Activated CD4-positive, alpha-beta T cell treated with anti-CD3 and anti-CD28 coated beads, Interleukin-2, Interleukin-4, amounts not matched to agents 100 ng/mL and 50 ng/mL, durations not matched to agents 16 hours and 8 hours (primary cell): ENCODE results near the gene NDUFAF8.

ENCODE experiments used
- DNase-seq: peaks from one replicate; pipeline ENCODE4 v3.0.0-alpha.2; 2020; ENCODE audit warnings: low spot score

NDUFAF8 gene

DNA sequence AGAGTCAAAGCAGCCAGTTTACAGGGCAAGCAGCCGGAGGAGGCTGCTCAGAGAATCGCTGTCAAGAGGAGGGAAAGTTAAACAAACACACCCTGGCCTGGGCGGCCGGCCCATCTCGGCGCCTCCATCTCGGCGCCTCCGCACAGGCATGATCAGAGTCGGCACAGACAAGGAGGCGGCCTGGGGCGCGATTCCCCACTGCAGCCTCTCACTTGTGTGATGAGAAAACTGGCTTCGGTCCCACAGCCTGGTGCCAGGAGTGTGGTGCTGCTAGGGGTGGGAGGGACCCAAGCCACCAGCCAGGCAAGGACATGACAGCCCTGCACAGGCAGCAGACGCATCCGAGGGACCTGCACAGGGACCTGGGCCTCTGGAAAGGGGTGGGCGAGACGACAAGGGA lies 38.3 kb downstream of the NDUFAF8 start:
- no peak for DNase-seq

DNA sequence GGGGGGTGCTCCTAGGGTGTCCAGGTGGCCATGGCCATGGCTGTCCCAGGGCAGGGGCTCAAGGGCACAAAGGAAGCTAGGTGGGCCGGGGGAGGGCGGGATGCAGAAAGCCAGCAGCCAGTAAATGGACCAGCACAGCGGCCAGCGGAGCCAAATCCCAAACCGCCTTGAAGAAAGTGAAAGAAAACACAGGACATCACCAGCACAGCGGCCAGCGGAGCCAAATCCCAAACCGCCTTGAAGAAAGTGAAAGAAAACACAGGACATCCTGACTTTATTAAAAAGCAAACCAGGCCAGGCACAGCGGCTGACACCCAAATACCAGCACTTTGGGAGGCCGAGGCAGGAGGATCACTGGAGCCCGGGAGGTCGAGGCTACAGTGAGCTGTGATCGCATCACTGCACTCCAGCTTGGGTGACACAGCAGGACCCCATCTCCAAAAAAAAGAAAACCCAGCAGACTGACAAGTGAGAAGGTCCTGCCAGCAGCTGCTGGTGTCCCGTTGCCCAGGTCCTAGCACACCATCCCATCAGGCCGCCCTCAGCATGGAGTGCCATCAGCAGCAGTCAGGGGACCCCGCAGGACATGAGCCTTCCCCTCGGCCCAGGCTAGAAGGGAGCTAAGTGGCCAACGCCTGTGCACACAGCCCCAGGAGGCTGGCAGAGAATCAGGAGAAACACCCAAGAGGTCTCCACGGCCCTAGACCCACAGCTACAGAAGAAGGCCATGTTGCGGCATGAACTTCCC lies 39.0 kb downstream of the NDUFAF8 start:
- no peak for DNase-seq

- no peak for DNase-seq
Measured at GRCh38 chr17:81278831-81279230, 39.7 kb downstream of the NDUFAF8 start.

DNA sequence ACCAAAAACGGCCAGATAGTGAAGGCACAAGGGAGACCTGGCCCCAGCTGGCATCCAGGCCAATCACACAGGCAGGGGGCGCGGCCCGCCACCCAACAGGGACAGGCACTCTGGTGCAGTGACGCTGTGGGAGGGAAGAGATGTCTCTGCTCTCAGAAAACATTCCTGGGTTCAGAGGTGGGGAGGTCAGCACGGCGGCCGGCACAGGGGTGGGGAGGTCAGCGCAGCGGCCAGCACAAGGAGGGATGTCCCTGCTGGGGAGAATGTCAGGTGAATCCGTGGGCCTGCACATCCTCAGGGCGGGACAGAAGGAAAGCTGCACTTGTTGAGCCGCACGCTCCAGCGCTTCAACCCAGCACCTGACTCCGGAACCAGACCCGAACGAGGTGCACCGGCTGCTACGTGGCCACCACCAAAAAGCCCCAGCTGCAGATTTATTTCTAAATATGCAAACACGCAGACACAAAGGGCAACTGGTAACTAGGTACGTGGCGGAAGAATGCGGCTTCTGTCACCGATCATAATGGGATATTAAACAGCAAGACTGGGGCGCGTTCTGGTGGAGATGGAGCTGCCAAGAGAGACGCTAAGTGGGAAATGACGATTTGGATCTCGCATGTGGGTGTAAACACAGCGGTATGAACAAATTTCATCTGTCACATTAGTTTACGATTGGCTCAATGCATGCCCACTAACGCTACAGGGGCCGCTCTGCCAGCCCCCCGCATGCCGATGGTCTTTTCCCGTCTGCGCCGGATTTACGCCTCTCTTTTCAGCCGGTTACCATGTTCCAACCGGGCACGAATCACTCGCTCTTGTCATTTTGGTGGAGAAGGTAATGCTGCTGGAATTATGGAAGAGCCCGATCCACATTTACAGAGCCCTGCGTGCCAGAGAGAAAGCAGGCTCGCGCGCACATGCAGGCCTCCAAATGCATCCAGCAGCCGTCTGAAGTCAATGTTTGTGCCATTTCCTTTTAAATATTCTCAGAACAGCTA lies 40.5 kb downstream of the NDUFAF8 start:
- DNase-seq = no peak

- DNase-seq = no peak
Measured at GRCh38 chr17:81280571-81280970, 41.5 kb downstream of the NDUFAF8 start.

GRCh38 chr17:81282141-81282540 lies 43.0 kb downstream of the NDUFAF8 start:
- no peak for DNase-seq

DNA sequence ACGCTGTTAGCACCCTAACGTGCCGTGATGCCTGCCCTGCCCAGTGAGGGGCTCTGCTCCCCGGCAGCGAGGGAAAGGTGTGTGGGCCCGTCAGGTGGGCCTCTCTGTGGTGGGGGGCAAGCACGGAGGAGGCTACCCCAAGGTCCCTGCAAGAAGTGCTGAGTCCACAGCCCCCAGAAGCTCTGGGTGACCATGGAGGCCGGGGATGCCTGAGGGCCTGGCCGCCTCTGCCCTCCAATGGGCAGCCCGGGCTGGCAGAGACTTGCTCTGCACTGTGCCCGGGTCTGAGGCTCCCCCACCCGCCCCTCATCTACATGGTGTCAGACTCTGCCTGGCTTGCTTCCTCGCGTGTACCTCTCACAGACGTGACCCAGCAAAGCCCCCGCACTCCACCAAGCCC lies 43.8 kb downstream of the NDUFAF8 start:
- DNase-seq = no peak

- peak; percentile 70 for DNase-seq
Measured at GRCh38 chr17:81285179-81285878, 46.2 kb downstream of the NDUFAF8 start.

GRCh38 chr17:81285894-81286293 lies 46.8 kb downstream of the NDUFAF8 start:
- DNase-seq = no peak

DNA sequence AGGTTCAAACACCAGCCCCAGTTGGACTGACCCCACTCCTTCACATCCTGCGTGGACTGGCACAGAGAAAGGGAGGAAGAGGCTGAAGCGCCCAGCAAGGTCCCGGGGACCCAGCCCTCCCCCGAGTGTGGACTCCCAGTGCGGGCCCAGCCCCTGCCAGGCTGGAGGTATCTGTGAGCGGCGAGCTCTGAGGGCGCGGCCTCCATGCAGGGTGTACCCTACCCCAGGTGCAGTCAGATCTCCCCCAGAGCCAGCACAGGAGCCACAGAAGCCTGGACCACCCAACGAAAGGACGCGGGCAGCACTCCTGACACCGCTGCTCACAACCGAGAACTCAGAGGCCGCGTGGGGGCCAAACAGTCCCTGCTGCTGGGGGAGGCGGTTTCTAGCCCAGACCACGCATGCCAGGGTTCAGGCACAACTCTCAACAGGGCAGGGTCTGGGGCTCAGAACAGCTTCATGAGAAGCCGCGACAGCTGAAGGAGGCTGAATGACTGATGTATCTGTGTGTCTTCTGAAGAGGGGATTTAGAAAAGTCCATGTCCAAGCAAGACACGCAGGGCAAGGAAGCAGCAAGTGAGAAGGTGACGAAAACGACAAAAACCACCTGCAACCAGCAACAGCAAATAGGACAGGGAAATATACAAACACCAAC lies 47.5 kb downstream of the NDUFAF8 start:
- DNase-seq = no peak

- DNase-seq = no peak
Measured at GRCh38 chr17:81287152-81287551, 48.0 kb downstream of the NDUFAF8 start.

GRCh38 chr17:81287741-81288430 lies 48.8 kb downstream of the NDUFAF8 start:
- no peak for DNase-seq

DNA sequence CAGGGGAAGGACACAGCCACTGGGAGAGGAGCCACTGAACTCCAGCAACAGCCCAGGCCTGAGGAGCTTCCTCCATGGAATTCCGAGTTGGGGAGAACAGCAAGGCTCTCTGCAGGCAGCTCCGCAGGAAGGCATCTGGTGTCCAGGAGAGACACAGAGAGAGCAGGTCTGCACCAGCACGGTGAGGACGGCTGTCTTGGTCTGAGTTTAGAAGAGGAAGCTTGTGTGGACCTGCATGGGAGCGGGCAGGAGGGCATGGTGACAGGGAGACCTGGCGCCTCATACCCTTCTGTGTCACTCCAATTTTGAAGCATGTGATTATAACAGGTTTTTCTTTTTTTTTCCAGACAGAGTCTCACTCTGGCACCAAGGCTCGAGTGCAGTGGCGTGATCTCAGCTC lies 49.6 kb downstream of the NDUFAF8 start:
- DNase-seq = no peak

- DNase-seq = no peak
Measured at GRCh38 chr17:81289627-81290026, 50.5 kb downstream of the NDUFAF8 start.

GRCh38 chr17:81290230-81290629 lies 51.1 kb downstream of the NDUFAF8 start:
- no peak for DNase-seq
